Cardiac muscle cell (in vitro differentiated cells and primary cell): Measurements from ENCODE around the gene REEP6. TPM values are rescaled to one million over a fixed set of nuclear protein-coding genes. Genes with fewer than 3 reads are reported as not detected.

Experiments
- DNase-seq, 2 donors: peaks; one replicate each; pipeline versions ENCODE4 v3.0.0 to v3.0.0-alpha.2; 2010 to 2017; ENCODE audit warnings: low read depth in 1 of 2, low spot score in 1 of 2
- H3K27ac ChIP-seq: fragments of 200-600 bp; sonication (generic); 2 replicates; pipeline ENCODE4 v1.5.1; 2016
- H3K27me3 ChIP-seq: fragments of 200-600 bp; sonication (generic); 2 replicates; pipeline ENCODE4 v1.6.0; 2016; ENCODE audit warnings: control low read depth
- H3K36me3 ChIP-seq: fragments of 200-600 bp; sonication (generic); 2 replicates; pipeline ENCODE4 v1.5.1; 2016; ENCODE audit warnings: control low read depth
- H3K4me1 ChIP-seq: fragments of 200-600 bp; sonication (generic); 2 replicates; pipeline ENCODE4 v1.8.1; 2017; ENCODE audit warnings: low read depth, mild to moderate bottlenecking, mixed run types
- H3K4me3 ChIP-seq: fragments of 200-600 bp; sonication (generic); 2 replicates; pipeline ENCODE4 v1.5.1; 2016; ENCODE audit warnings: mild to moderate bottlenecking
- H3K9me3 ChIP-seq: fragments of 200-600 bp; sonication (generic); 2 replicates; pipeline ENCODE4 v1.5.1; 2017; ENCODE audit warnings: low read depth, mild to moderate bottlenecking, control low read depth
- CTCF ChIP-seq: IDR thresholded peaks from 2 replicates; pipeline ENCODE4 v1.5.1; 2012; ENCODE audit warnings: low read depth, mild to moderate bottlenecking, low read length
- polyA plus RNA-seq: library from polyadenylated mRNA; unstranded; fragments of >200 nt; fragmentation: Nextera tagmentation; extraction: Ambion mirVana; gene quantifications from 2 replicates; pipeline ENCODE4 v1.2.1, GENCODE V29; 2016
- total RNA-seq: library from RNA; depleted of rRNA; stranded (reverse); fragments of >200 nt; gene quantifications from 2 replicates; pipeline ENCODE4 v1.2.3, GENCODE V29; 2016

Gene REEP6
- total and polyA plus RNA-seq, 2 experiments from 2014 or later: 52.7 to 99.8 TPM

- no peak overlapping the region for H3K27ac ChIP-seq
- no peak for TF ChIP-seq CTCF
- H3K27me3 ChIP-seq: peaks cover 61% of the 10 kb centered on the region
- H3K36me3 ChIP-seq: no peaks in the 10 kb centered on the region
- H3K9me3 ChIP-seq: no peaks in the 10 kb centered on the region
- H3K4me3 ChIP-seq: no peak overlapping the region
- DNase-seq: no peak
- no peaks in the 10 kb centered on the region for H3K4me1 ChIP-seq
Observed at GRCh38 chr19:1460033-1460995, 30.7 kb upstream of the REEP6 start.

- Histone ChIP-seq H3K27ac (no peak overlapping the region), H3K36me3 (no peaks in the 10 kb centered on the region), H3K4me1 (no peaks in the 10 kb centered on the region), H3K9me3 (no peaks in the 10 kb centered on the region), H3K4me3 (no peak overlapping the region), H3K27me3 (peaks cover 61% of the 10 kb centered on the region)
- no peak for TF ChIP-seq CTCF
- DNase-seq: no peak
Observed at GRCh38 chr19:1461862-1462261, 29.1 kb upstream of the REEP6 start.

DNA sequence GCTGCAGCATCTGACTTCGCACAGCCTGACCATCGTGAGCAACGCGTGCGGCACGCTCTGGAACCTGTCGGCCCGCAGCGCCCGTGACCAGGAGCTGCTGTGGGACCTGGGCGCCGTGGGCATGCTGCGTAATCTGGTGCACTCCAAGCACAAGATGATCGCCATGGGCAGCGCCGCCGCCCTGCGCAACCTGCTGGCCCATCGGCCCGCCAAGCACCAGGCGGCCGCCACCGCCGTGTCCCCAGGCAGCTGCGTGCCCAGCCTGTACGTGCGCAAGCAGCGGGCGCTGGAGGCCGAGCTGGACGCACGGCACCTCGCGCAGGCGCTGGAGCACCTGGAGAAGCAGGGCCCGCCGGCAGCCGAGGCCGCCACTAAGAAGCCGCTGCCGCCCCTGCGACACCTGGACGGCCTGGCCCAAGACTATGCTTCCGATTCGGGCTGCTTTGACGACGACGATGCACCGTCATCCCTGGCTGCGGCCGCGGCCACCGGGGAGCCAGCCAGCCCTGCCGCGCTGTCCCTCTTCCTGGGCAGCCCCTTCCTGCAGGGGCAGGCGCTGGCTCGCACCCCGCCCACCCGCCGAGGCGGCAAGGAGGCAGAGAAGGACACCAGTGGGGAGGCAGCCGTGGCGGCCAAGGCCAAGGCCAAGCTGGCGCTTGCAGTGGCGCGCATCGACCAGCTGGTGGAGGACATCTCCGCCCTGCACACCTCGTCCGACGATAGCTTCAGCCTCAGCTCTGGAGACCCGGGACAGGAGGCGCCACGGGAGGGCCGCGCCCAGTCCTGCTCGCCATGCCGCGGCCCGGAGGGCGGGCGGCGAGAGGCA is 25.6 kb upstream of the REEP6 start:
- Histone ChIP-seq H3K27ac (no peak overlapping the region), H3K27me3 (peaks cover 70% of the 10 kb centered on the region), H3K4me3 (no peak overlapping the region), H3K9me3 (no peaks in the 10 kb centered on the region), H3K4me1 (peaks cover 6% of the 10 kb centered on the region), H3K36me3 (no peaks in the 10 kb centered on the region)
- peak in 1 of 2 donors; percentile 73 for DNase-seq
- TF ChIP-seq CTCF: peak; percentile 55

- Histone ChIP-seq H3K4me1 (peaks cover 12% of the 10 kb centered on the region), H3K4me3 (no peak overlapping the region), H3K9me3 (no peaks in the 10 kb centered on the region), H3K27ac (no peak overlapping the region), H3K36me3 (no peaks in the 10 kb centered on the region), H3K27me3 (peaks cover 76% of the 10 kb centered on the region)
- no peak for TF ChIP-seq CTCF
- DNase-seq: no peak
Observed at GRCh38 chr19:1466018-1466460, 24.9 kb upstream of the REEP6 start.

DNA sequence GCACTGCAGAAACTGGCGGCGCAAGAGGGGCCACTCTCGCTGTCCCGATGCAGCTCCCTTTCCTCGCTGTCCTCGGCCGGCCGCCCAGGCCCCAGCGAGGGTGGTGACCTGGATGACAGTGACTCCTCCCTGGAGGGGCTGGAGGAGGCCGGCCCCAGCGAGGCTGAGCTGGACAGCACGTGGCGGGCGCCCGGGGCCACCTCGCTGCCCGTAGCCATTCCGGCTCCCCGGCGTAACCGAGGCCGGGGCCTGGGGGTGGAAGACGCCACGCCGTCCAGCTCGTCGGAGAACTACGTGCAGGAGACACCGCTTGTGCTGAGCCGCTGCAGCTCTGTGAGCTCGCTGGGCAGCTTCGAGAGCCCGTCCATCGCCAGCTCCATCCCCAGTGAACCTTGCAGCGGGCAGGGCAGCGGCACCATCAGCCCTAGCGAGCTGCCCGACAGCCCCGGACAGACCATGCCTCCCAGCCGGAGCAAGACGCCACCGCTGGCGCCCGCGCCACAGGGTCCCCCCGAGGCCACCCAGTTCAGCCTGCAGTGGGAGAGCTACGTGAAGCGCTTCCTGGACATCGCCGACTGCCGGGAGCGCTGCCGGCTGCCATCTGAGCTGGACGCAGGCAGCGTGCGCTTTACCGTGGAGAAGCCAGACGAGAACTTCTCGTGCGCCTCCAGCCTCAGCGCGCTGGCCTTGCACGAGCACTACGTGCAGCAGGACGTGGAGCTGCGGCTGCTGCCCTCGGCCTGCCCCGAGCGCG is 24.3 kb upstream of the REEP6 start:
- peak in 1 of 2 donors; percentile 32 for DNase-seq
- Histone ChIP-seq H3K4me3 (no peak overlapping the region), H3K4me1 (peaks cover 12% of the 10 kb centered on the region), H3K36me3 (no peaks in the 10 kb centered on the region), H3K27me3 (peaks cover 82% of the 10 kb centered on the region), H3K9me3 (no peaks in the 10 kb centered on the region), H3K27ac (no peak overlapping the region)
- TF ChIP-seq CTCF: no peak
